Astrocyte (in vitro differentiated cells and primary cell): ENCODE data around the gene TNRC6C.

Experiments
- CTCF ChIP-seq: IDR thresholded peaks from 2 replicates; pipeline ENCODE4 v1.5.1; 2011; ENCODE audit warnings: low read depth, mild to moderate bottlenecking, inconsistent platforms, low read length, moderate library complexity; ENCODE audit not compliant: insufficient read depth
- EZH2 ChIP-seq: IDR thresholded peaks from 2 replicates; pipeline ENCODE4 v1.6.1; 2012; ENCODE audit warnings: mild to moderate bottlenecking, low read length, inconsistent platforms; ENCODE audit not compliant: insufficient read depth

GRCh38 chr17:78154903-78155811 is 196.7 kb downstream of the TNRC6C start:
- TF ChIP-seq EZH2 (no peak), CTCF (no peak)
